OCI-LY1 (cell line): ENCODE data around the gene AQP7.

Source experiments
- EZH2 ChIP-seq: fragments of 200-600 bp; sonication (generic), shearing (Covaris generic); IDR thresholded peaks from 2 replicates; pipeline ENCODE4 v1.8.0; 2017; ENCODE audit warnings: borderline replicate concordance, mixed run types, mild to moderate bottlenecking, antibody characterized with exemption, low read length, moderate library complexity, mixed read lengths
- TF ChIP-seq, protein P1 (sequence below): fragments of 200-600 bp; sonication (generic), shearing (Covaris generic); IDR thresholded peaks from 2 replicates; pipeline ENCODE4 v1.5.1; 2017; ENCODE audit warnings: mild to moderate bottlenecking, antibody characterized with exemption, low read length, moderate library complexity, mixed read lengths

DNA sequence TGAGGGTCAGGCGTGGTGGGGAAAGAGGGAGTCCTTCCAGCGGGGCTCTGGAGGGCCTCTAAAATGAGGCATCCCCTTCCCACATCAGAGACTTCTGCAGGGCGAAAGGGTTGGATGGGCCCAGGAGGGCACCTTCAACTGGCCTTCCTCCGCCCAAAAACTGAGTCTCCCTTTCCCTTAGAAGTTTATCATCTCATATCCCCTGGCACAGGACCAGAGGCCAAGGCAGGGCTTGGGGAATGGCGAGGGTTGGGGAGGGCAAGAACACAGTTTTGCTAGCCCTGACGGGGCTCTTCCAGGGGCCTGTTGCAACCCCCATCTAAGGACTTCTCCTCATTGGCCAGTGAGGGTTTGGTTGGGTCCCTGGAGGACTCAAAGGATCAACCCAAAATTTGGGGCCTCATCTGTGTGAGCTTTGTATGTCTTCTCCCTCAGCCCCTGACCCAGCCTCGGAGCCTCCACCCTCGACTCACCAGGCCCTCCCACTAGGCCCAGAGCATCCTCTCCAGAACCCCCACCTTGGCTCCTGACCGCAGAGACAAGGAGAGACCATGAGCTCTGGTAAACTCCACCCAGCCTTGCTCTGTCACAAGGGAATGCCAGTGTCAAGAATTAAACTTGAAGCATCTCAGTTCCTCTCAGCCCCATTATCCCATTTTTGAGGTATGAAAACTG, 24.1 kb downstream of the AQP7 start:
- TF ChIP-seq, protein P1, sequence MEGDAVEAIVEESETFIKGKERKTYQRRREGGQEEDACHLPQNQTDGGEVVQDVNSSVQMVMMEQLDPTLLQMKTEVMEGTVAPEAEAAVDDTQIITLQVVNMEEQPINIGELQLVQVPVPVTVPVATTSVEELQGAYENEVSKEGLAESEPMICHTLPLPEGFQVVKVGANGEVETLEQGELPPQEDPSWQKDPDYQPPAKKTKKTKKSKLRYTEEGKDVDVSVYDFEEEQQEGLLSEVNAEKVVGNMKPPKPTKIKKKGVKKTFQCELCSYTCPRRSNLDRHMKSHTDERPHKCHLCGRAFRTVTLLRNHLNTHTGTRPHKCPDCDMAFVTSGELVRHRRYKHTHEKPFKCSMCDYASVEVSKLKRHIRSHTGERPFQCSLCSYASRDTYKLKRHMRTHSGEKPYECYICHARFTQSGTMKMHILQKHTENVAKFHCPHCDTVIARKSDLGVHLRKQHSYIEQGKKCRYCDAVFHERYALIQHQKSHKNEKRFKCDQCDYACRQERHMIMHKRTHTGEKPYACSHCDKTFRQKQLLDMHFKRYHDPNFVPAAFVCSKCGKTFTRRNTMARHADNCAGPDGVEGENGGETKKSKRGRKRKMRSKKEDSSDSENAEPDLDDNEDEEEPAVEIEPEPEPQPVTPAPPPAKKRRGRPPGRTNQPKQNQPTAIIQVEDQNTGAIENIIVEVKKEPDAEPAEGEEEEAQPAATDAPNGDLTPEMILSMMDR, result no peak
- no peak for TF ChIP-seq EZH2
